ENCODE data around the gene NDUFB11. TPM values are rescaled to one million over a fixed set of nuclear protein-coding genes. Genes with fewer than 3 reads are reported as not detected.

NDUFB11 gene
- total and polyA plus RNA-seq, 9 of the 15 experiments (the other 6 are each of a cell fraction or from before 2014, with no cell fraction given), result 20.9 to 269 (median 86.8) TPM

DNA sequence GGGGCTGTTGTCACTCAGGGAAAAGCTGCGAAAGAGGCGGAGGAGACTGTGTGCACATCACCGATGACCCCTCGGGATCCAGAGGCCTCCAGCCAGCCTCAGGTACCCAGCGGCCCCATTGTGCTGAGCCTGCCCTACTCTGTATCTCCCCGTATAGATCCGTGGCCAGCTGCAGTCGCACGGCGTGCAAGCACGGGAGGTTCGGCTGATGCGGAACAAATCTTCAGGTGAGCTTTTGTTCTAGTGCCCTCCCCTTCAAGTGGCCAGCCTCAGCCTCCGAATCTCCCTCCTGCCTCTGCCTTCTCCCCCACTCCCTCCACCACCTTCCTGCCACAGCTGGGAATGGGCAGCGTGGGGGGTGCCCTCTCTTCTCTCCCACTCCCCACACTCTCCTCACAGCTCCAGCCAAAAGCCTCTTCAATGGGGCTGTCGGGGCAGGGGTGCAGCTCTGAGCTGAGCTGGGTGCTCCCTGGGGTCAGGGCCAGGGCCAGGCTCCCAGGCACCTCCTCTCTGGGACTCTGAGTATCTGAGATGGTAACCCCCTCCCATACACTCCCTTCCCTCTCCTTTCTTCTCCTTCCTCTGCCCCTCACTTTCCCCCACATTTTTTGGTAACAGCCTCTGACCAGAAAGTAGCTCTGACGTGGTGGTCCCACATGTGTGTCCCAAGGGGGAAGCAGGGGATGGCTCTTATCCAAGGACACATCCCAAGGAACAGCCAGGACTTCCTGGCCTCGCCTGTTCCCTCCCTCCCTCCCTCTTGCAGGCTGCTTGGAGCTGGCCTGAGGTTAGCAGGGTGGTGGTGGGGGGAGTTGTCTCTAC, 28.7 kb upstream of the NDUFB11 start:
- no peak overlapping the region for H3K27ac ChIP-seq (ENCODE audit: extremely low read depth, low read depth, low read length)
- H3K9ac ChIP-seq (ENCODE audit: insufficient read depth in 1 of 2, low read depth in 2 of 2, low read length in 2 of 2), result no peak overlapping the region
- H3K4me3 ChIP-seq, result no peak overlapping the region
- no peak overlapping the region for H3K4me2 ChIP-seq (ENCODE audit: insufficient read depth, low read length)
- H2AFZ ChIP-seq (ENCODE audit: low read depth, low read length), result no peak overlapping the region
- BruUV-seq (replicated peaks), result no TSS peak
- FAIRE-seq (no peak), ATAC-seq (no peak), DNase-seq (ENCODE audit: extremely low read depth in 1 of 4, low spot score in 3 of 4) (no peak)
- H3K27me3 ChIP-seq (ENCODE audit: control insufficient read depth in 2 of 2, insufficient read depth in 2 of 2, low read length in 2 of 2), result no peaks in the 10 kb centered on the region
- no peak for TF ChIP-seq ZNF324 (CRISPR knock-in tag; IDR thresholded peaks at IDR 0.05)
- peak; percentile 25; the same call in 1 of the 2 replicates for TF ChIP-seq POLR2G (IDR thresholded peaks at IDR 0.05; ENCODE audit: low read depth, low read length)
- no peaks in the 10 kb centered on the region for H3K9me3 ChIP-seq (replicated peaks; ENCODE audit: control insufficient read depth, insufficient read depth, low read depth, low read length)
- no peaks in the 10 kb centered on the region for H3K9me1 ChIP-seq (ENCODE audit: control insufficient read depth, insufficient read depth, low read length)
- in situ Hi-C loops (cut with MboI) (no loop called here), intact Hi-C loops (cut with micrococcal nuclease) (no loop called here)
- peaks cover 85% of the 10 kb centered on the region; the same call in 2 of the 3 replicates for H3K36me3 ChIP-seq (ENCODE audit: control insufficient read depth, insufficient read depth, low read length)
- H3K79me2 ChIP-seq (ENCODE audit: control insufficient read depth, insufficient read depth, low read length), result no peaks in the 10 kb centered on the region
- peaks cover 4% of the 10 kb centered on the region for H4K20me1 ChIP-seq (replicated peaks; ENCODE audit: control insufficient read depth, insufficient read depth, low read length)
- ChIA-PET CTCF (ENCODE audit: low intra/inter-chr PET ratio) (no interaction called here), POLR2A (interaction anchor here (0.7 kb wide), 1 partner anchor 605 kb away, joined by 4 read pairs; no protein-coding TSS in a partner anchor)
- no peaks in the 10 kb centered on the region; a peak in 1 of 5 replicates for H3K4me1 ChIP-seq (replicated peaks in 1 of 2; ENCODE audit: control insufficient read depth in 2 of 2, insufficient read depth in 2 of 2, low read length in 2 of 2)
- 98% methylated on average over 9 of the region's 18 CpGs for WGBS (ENCODE audit: insufficient coverage, low coverage, missing lambda C conversion rate)

DNA sequence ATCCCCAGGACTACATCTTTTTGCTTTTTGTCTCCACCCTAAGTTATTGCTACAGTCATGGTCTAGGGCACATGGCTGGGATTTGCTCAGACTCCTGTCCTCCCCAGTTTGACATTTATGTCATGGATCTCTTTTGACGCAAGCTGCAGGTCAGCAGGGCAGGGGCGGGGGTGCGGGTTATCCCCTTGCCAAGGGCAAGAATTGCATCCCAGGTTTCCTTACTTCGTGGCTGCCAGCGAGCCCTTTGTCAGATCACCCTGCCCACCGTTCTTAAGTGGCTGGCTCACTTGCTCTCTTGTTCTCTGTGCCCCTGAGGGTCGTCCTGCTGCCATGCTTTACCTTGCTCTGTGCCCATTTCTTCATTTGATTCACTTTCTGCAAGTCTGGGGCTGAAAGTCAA, 28.0 kb upstream of the NDUFB11 start:
- no peak overlapping the region for H3K27ac ChIP-seq (ENCODE audit: extremely low read depth, low read depth, low read length)
- peaks cover 4% of the 10 kb centered on the region; the same call in 1 of the 3 replicates for H3K79me2 ChIP-seq (ENCODE audit: control insufficient read depth, insufficient read depth, low read length)
- no peak overlapping the region for H3K9ac ChIP-seq (ENCODE audit: insufficient read depth in 1 of 2, low read depth in 2 of 2, low read length in 2 of 2)
- POLR2A ChIA-PET, result interaction anchor here (0.6 kb wide), 1 partner anchor 26 kb away, joined by 3 read pairs; no protein-coding TSS in a partner anchor
- H3K27me3 ChIP-seq (ENCODE audit: control insufficient read depth in 2 of 2, insufficient read depth in 2 of 2, low read length in 2 of 2), result no peaks in the 10 kb centered on the region
- H3K9me1 ChIP-seq (ENCODE audit: control insufficient read depth, insufficient read depth, low read length), result no peaks in the 10 kb centered on the region
- FAIRE-seq (no peak), ATAC-seq (no peak), DNase-seq (ENCODE audit: extremely low read depth in 1 of 4, low spot score in 3 of 4) (no peak)
- no peaks in the 10 kb centered on the region; a peak in 1 of 5 replicates for H3K4me1 ChIP-seq (replicated peaks in 1 of 2; ENCODE audit: control insufficient read depth in 2 of 2, insufficient read depth in 2 of 2, low read length in 2 of 2)
- intact Hi-C loops (cut with micrococcal nuclease) (no loop called here), in situ Hi-C loops (cut with MboI) (no loop called here)
- no peak overlapping the region for H3K4me3 ChIP-seq
- CTCF ChIA-PET (ENCODE audit: low intra/inter-chr PET ratio), result no interaction called here
- 83% methylated on average over 5 of the region's 7 CpGs for WGBS (ENCODE audit: insufficient coverage, low coverage, missing lambda C conversion rate)
- TF ChIP-seq, protein P1, sequence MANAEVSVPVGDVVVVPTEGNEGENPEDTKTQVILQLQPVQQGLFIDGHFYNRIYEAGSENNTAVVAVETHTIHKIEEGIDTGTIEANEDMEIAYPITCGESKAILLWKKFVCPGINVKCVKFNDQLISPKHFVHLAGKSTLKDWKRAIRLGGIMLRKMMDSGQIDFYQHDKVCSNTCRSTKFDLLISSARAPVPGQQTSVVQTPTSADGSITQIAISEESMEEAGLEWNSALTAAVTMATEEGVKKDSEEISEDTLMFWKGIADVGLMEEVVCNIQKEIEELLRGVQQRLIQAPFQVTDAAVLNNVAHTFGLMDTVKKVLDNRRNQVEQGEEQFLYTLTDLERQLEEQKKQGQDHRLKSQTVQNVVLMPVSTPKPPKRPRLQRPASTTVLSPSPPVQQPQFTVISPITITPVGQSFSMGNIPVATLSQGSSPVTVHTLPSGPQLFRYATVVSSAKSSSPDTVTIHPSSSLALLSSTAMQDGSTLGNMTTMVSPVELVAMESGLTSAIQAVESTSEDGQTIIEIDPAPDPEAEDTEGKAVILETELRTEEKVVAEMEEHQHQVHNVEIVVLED (CRISPR knock-in tag; IDR thresholded peaks at IDR 0.05), result no peak
- no TSS peak for BruUV-seq (replicated peaks)
- H4K20me1 ChIP-seq (replicated peaks; ENCODE audit: control insufficient read depth, insufficient read depth, low read length), result peaks cover 4% of the 10 kb centered on the region
- H3K36me3 ChIP-seq (ENCODE audit: control insufficient read depth, insufficient read depth, low read length), result peaks cover 80% of the 10 kb centered on the region; the same call in 2 of the 3 replicates
- no peaks in the 10 kb centered on the region for H3K9me3 ChIP-seq (replicated peaks; ENCODE audit: control insufficient read depth, insufficient read depth, low read depth, low read length)
- no peak overlapping the region for H2AFZ ChIP-seq (ENCODE audit: low read depth, low read length)
- H3K4me2 ChIP-seq (ENCODE audit: insufficient read depth, low read length), result no peak overlapping the region
